H9 (cell line): ENCODE measurements around the gene MATN1. TPM values are rescaled to one million over a fixed set of nuclear protein-coding genes. Genes with fewer than 3 reads are reported as not detected.

Experiments used
- DNase-seq: peaks from one replicate; pipeline ENCODE4 v3.0.0-alpha.2; 2017
- H2AFZ ChIP-seq: one replicate; pipeline ENCODE4 v1.6.1; 2013; ENCODE audit warnings: mild to moderate bottlenecking, low read length, control low read depth, moderate library complexity
- H2AK5ac ChIP-seq: 2 replicates; pipeline ENCODE4 v1.6.1; 2013; ENCODE audit warnings: low read length, control low read depth, mixed read lengths; ENCODE audit not compliant: insufficient read length
- H2BK120ac ChIP-seq: one replicate; pipeline ENCODE4 v1.6.1; 2013; ENCODE audit warnings: low read depth, mild to moderate bottlenecking, low read length, control low read depth, inconsistent platforms; ENCODE audit not compliant: poor library complexity, severe bottlenecking
- H2BK12ac ChIP-seq: 2 replicates; pipeline ENCODE4 v1.6.1; 2013; ENCODE audit warnings: low read length, control low read depth, mixed read lengths, low read depth; ENCODE audit not compliant: insufficient read length
- H2BK15ac ChIP-seq: 2 replicates; pipeline ENCODE4 v1.6.1; 2013; ENCODE audit warnings: low read depth, low read length, control low read depth
- H2BK20ac ChIP-seq: one replicate; pipeline ENCODE4 v1.6.1; 2013; ENCODE audit warnings: low read depth, mild to moderate bottlenecking, low read length, control low read depth, inconsistent platforms; ENCODE audit not compliant: poor library complexity, severe bottlenecking
- H2BK5ac ChIP-seq: 2 replicates; pipeline ENCODE4 v1.6.1; 2013; ENCODE audit warnings: low read length, control low read depth, mixed read lengths; ENCODE audit not compliant: insufficient read length
- H3K14ac ChIP-seq: 2 replicates; pipeline ENCODE4 v1.6.1; 2013; ENCODE audit warnings: low read length, control low read depth; ENCODE audit not compliant: insufficient read depth
- H3K18ac ChIP-seq: 2 replicates; pipeline ENCODE4 v1.6.1; 2013; ENCODE audit warnings: low read depth, mild to moderate bottlenecking, mixed read lengths, low read length, control low read depth; ENCODE audit not compliant: insufficient read length
- H3K23ac ChIP-seq: 2 replicates; pipeline ENCODE4 v1.6.1; 2013; ENCODE audit warnings: low read length, control low read depth, mixed read lengths, low read depth; ENCODE audit not compliant: insufficient read length
- H3K23me2 ChIP-seq: 2 replicates; pipeline ENCODE4 v1.6.1; 2013; ENCODE audit warnings: low read depth, mild to moderate bottlenecking, mixed read lengths, low read length, control low read depth; ENCODE audit not compliant: insufficient read length, poor library complexity, severe bottlenecking
- H3K27ac ChIP-seq: 2 replicates; pipeline ENCODE4 v1.5.1; 2013; ENCODE audit warnings: low read length, control low read depth, mixed read lengths, low read depth; ENCODE audit not compliant: insufficient read length
- H3K27me3 ChIP-seq: 2 replicates; pipeline ENCODE4 v1.6.1; 2013; ENCODE audit warnings: low read length, control low read depth, inconsistent platforms; ENCODE audit not compliant: insufficient read depth
- H3K4ac ChIP-seq: 2 replicates; pipeline ENCODE4 v1.6.1; 2013; ENCODE audit warnings: low read depth, mild to moderate bottlenecking, control low read depth, inconsistent platforms, low read length, moderate library complexity
- H3K4me1 ChIP-seq: 2 replicates; pipeline ENCODE4 v1.6.1; 2013; ENCODE audit warnings: low read length, control low read depth, inconsistent platforms; ENCODE audit not compliant: insufficient read depth
- H3K4me2 ChIP-seq: 2 replicates; pipeline ENCODE4 v1.6.1; 2013; ENCODE audit warnings: low read length, control low read depth, mixed read lengths; ENCODE audit not compliant: insufficient read length, insufficient read depth
- H3K56ac ChIP-seq: 2 replicates; pipeline ENCODE4 v1.6.1; 2013; ENCODE audit warnings: low read depth, mild to moderate bottlenecking, mixed read lengths, low read length, control low read depth; ENCODE audit not compliant: insufficient read length
- H3K79me1 ChIP-seq: 2 replicates; pipeline ENCODE4 v1.6.1; 2013; ENCODE audit warnings: low read depth, mild to moderate bottlenecking, moderate library complexity, low read length, control low read depth, inconsistent platforms; ENCODE audit not compliant: insufficient read depth, poor library complexity, severe bottlenecking
- H3K79me2 ChIP-seq: 2 replicates; pipeline ENCODE4 v1.6.1; 2013; ENCODE audit warnings: low read length, control low read depth, inconsistent platforms; ENCODE audit not compliant: insufficient read depth
- H3K9ac ChIP-seq: 2 replicates; pipeline ENCODE4 v1.6.1; 2013; ENCODE audit warnings: low read length, control low read depth, mixed read lengths; ENCODE audit not compliant: insufficient read length; ENCODE audit errors: extremely low read depth
- H3K9me3 ChIP-seq: one replicate; pipeline ENCODE4 v1.6.1; 2013; ENCODE audit warnings: low read depth, low read length, inconsistent platforms; ENCODE audit not compliant: control insufficient read depth
- H3T11ph ChIP-seq: one replicate; pipeline ENCODE4 v1.6.1; 2013; ENCODE audit warnings: mild to moderate bottlenecking, low read length, control low read depth, inconsistent platforms
- H4K20me1 ChIP-seq: one replicate; pipeline ENCODE4 v1.6.1; 2013; ENCODE audit not compliant: control insufficient read depth, insufficient read length, insufficient read depth
- H4K5ac ChIP-seq: 2 replicates; pipeline ENCODE4 v1.6.1; 2013; ENCODE audit warnings: low read depth, mild to moderate bottlenecking, mixed read lengths, low read length, control low read depth; ENCODE audit not compliant: insufficient read length
- H4K8ac ChIP-seq: replicated peaks from 2 replicates; pipeline ENCODE4 v1.6.1; 2013; ENCODE audit warnings: low read length, control low read depth, mixed read lengths, low read depth; ENCODE audit not compliant: insufficient read length
- H4K91ac ChIP-seq: 2 replicates; pipeline ENCODE4 v1.6.1; 2013; ENCODE audit warnings: low read depth, mild to moderate bottlenecking, moderate library complexity, mixed read lengths, low read length, control low read depth; ENCODE audit not compliant: insufficient read length
- H3K27ac Mint-ChIP-seq, 3 experiments: 2 replicates in 2 of 3; 3 replicates in 1 of 3; pipeline ENCODE4 v1.8.0; 2020 to 2021; ENCODE audit warnings: mixed read lengths in 3 of 3, mild to moderate bottlenecking in 1 of 3, moderate library complexity in 1 of 3
- H3K27me3 Mint-ChIP-seq: 2 replicates; pipeline ENCODE4 v1.8.0; 2021; ENCODE audit warnings: low read depth, mild to moderate bottlenecking, moderate library complexity, mixed read lengths
- H3K36me3 Mint-ChIP-seq, 3 experiments: 2 replicates in 2 of 3; 3 replicates in 1 of 3; pipeline ENCODE4 v1.8.0; 2020 to 2021; ENCODE audit warnings: low read depth in 3 of 3, mixed read lengths in 3 of 3; ENCODE audit not compliant: insufficient read depth in 1 of 3
- H3K4me1 Mint-ChIP-seq, 2 experiments: 2 replicates each; pipeline ENCODE4 v1.8.0; 2020; ENCODE audit warnings: mixed read lengths in 2 of 2
- H3K4me3 Mint-ChIP-seq, 2 experiments: 2 replicates in 1 of 2; 3 replicates in 1 of 2; pipeline ENCODE4 v1.8.0; 2020 to 2021; ENCODE audit warnings: mild to moderate bottlenecking in 2 of 2, mixed read lengths in 2 of 2, moderate library complexity in 1 of 2
- H3K9me3 Mint-ChIP-seq, 2 experiments: 2 replicates in 1 of 2; 3 replicates in 1 of 2; pipeline ENCODE4 v1.8.0; 2020; ENCODE audit warnings: mild to moderate bottlenecking in 2 of 2, mixed read lengths in 2 of 2, moderate library complexity in 1 of 2
- CTCF ChIP-seq: fragments of 200-600 bp; sonication (generic); conservative IDR thresholded peaks from 3 replicates; pipeline ENCODE4 v1.8.0; 2021; ENCODE audit warnings: antibody characterized with exemption, mild to moderate bottlenecking
- WGBS: extraction: QIAGEN DNeasy Blood & Tissue Kit; methylation state at CpG from one replicate; pipeline ENCODE4 v1.1.7; 2013; ENCODE audit warnings: missing lambda C conversion rate, low lambda C conversion rate, mixed read lengths; ENCODE audit not compliant: insufficient read length; ENCODE audit errors: extremely low coverage; 5-methylcytosine and 5-hydroxymethylcytosine counted together
- total RNA-seq: library from RNA; stranded (reverse); gene quantifications from 2 replicates; pipeline ENCODE4 v1.2.1, GENCODE V29; 2021

MATN1 gene
- total RNA-seq, 1 experiment from 2014 or later: not detected

GRCh38 chr1:30742963-30743559, 19.7 kb upstream of the MATN1 start:
- Mint-ChIP-seq H3K4me3 (no peak overlapping the region), H3K27me3 (peaks cover 6% of the 10 kb centered on the region; the same call in 1 of the 2 replicates), H3K36me3 (no peaks in the 10 kb centered on the region; a peak in 1 of 7 replicates), H3K4me1 (peaks cover 37 to 43% of the 10 kb centered on the region in 2 experiments), H3K27ac (no peak overlapping the region), H3K9me3 (no peaks in the 10 kb centered on the region)
- no peak overlapping the region for H4K8ac ChIP-seq
- no peak overlapping the region for H2BK15ac ChIP-seq
- no peak for DNase-seq
- no peak overlapping the region for H3K4ac ChIP-seq
- no peak overlapping the region for H3K18ac ChIP-seq
- H3K79me1 ChIP-seq: no peaks in the 10 kb centered on the region
- H2AK5ac ChIP-seq: no peak overlapping the region
- peaks cover 3% of the 10 kb centered on the region; the same call in 1 of the 2 replicates for H3K4me1 ChIP-seq
- no peaks in the 10 kb centered on the region for H3K23me2 ChIP-seq
- WGBS: no CpG with 5 or more reads among the region's 3 CpGs
- H4K20me1 ChIP-seq: no peaks in the 10 kb centered on the region
- H2BK120ac ChIP-seq: no peak overlapping the region
- no peak for TF ChIP-seq CTCF
- H2BK5ac ChIP-seq: no peak overlapping the region
- no peak overlapping the region for H3K56ac ChIP-seq
- no peak overlapping the region for H3K4me2 ChIP-seq
- H4K91ac ChIP-seq: no peak overlapping the region
- H2BK12ac ChIP-seq: no peak overlapping the region
- no peak overlapping the region for H3K23ac ChIP-seq
- H3K14ac ChIP-seq: no peak overlapping the region
- H2BK20ac ChIP-seq: no peak overlapping the region
- no peak overlapping the region for H3K9ac ChIP-seq
- no peaks in the 10 kb centered on the region for H3K79me2 ChIP-seq
- H2AFZ ChIP-seq: no peak overlapping the region
- no peaks in the 10 kb centered on the region for H3K27me3 ChIP-seq
- no peak overlapping the region for H4K5ac ChIP-seq
- H3T11ph ChIP-seq: no peak overlapping the region
- no peaks in the 10 kb centered on the region for H3K9me3 ChIP-seq
- H3K27ac ChIP-seq: no peak overlapping the region
